HEK293 (cell line): Measurements from ENCODE around the gene GART.

Experiments
- CTCF ChIA-PET: fragments of 350-600 bp; formaldehyde crosslinking; extraction: SDS; loops from one replicate; lab custom pipeline; 2021; ENCODE audit warnings: antibody characterized with exemption; lab: Yijun Ruan, JAX
- POLR2A ChIA-PET: fragments of 300-600 bp; formaldehyde crosslinking; extraction: SDS; loops from one replicate; lab custom pipeline; 2020; ENCODE audit warnings: antibody characterized with exemption, inconsistent platforms; lab: Yijun Ruan, JAX
- H3K27ac ChIP-seq: fragments of 200-500 bp; sonication (Bioruptor generic); 2 replicates; pipeline ENCODE4 v1.5.1; 2014; ENCODE audit warnings: low read depth, low read length, control low read depth, inconsistent platforms; ENCODE audit errors: extremely low read depth
- H3K36me3 ChIP-seq, 2 experiments: fragments of 200-500 bp in 1 of 2; sonication (Bioruptor generic) in 1 of 2; 1 replicate in 1 of 2; 2 replicates in 1 of 2; pipeline ENCODE4 v1.5.1; 2014 to 2017; ENCODE audit warnings: inconsistent platforms in 2 of 2, low read length in 2 of 2; ENCODE audit not compliant: control insufficient read depth in 2 of 2, insufficient read depth in 1 of 2
- H3K4me1 ChIP-seq: fragments of 200-500 bp; sonication (Bioruptor generic); 2 replicates; pipeline ENCODE4 v1.5.1; 2014; ENCODE audit warnings: mild to moderate bottlenecking, low read length, inconsistent platforms; ENCODE audit not compliant: control insufficient read depth, insufficient read depth
- H3K4me3 ChIP-seq: 2 replicates; pipeline ENCODE4 v1.5.1; 2011; ENCODE audit warnings: low read depth, mild to moderate bottlenecking, control low read depth, low read length, moderate library complexity
- H3K9me3 ChIP-seq: fragments of 200-500 bp; sonication (Bioruptor generic); 2 replicates; pipeline ENCODE4 v1.5.1; 2014; ENCODE audit warnings: low read depth, low read length, inconsistent platforms; ENCODE audit not compliant: control insufficient read depth, insufficient read depth
- GLI4 ChIP-seq: fragments of 450-650 bp; formaldehyde crosslinking; IDR thresholded peaks from 2 replicates; pipeline ENCODE4 v1.5.1; 2016; ENCODE audit warnings: missing biosample characterization, missing genetic modification characterization
- INSM2 ChIP-seq: fragments of 450-650 bp; formaldehyde crosslinking; IDR thresholded peaks from 2 replicates; pipeline ENCODE4 v1.5.1; 2016; ENCODE audit warnings: missing biosample characterization, missing genetic modification characterization
- OSR2 ChIP-seq: fragments of 450-650 bp; formaldehyde crosslinking; IDR thresholded peaks from 2 replicates; pipeline ENCODE4 v1.5.1; 2016; ENCODE audit warnings: missing biosample characterization, missing genetic modification characterization
- OVOL3 ChIP-seq: fragments of 450-650 bp; formaldehyde crosslinking; IDR thresholded peaks from 2 replicates; pipeline ENCODE4 v1.5.1; 2016; ENCODE audit warnings: missing biosample characterization, missing genetic modification characterization
- SCRT1 ChIP-seq: fragments of 450-650 bp; formaldehyde crosslinking; IDR thresholded peaks from 2 replicates; pipeline ENCODE4 v1.5.1; 2016; ENCODE audit warnings: missing biosample characterization, missing genetic modification characterization, borderline replicate concordance
- SCRT2 ChIP-seq: fragments of 450-650 bp; formaldehyde crosslinking; IDR thresholded peaks from 2 replicates; pipeline ENCODE4 v1.5.1; 2016; ENCODE audit warnings: missing biosample characterization, missing genetic modification characterization
- SETDB1 ChIP-seq: IDR thresholded peaks from one replicate; pipeline ENCODE4 v1.6.1; 2017; ENCODE audit warnings: mild to moderate bottlenecking, low read length, moderate library complexity, mixed read lengths; ENCODE audit not compliant: insufficient read length
- ZBTB10 ChIP-seq: fragments of 450-650 bp; formaldehyde crosslinking; IDR thresholded peaks from 2 replicates; pipeline ENCODE4 v1.5.1; 2016; ENCODE audit warnings: missing biosample characterization, missing genetic modification characterization
- ZBTB6 ChIP-seq: fragments of 450-650 bp; formaldehyde crosslinking; IDR thresholded peaks from 2 replicates; pipeline ENCODE4 v1.5.1; 2017; ENCODE audit warnings: missing biosample characterization, missing genetic modification characterization
- ZFP37 ChIP-seq: fragments of 450-650 bp; formaldehyde crosslinking; IDR thresholded peaks from 2 replicates; pipeline ENCODE4 v1.5.1; 2016; ENCODE audit warnings: missing biosample characterization, missing genetic modification characterization
- ZNF121 ChIP-seq: fragments of 450-650 bp; formaldehyde crosslinking; IDR thresholded peaks from 2 replicates; pipeline ENCODE4 v1.5.1; 2016; ENCODE audit warnings: missing biosample characterization, missing genetic modification characterization
- ZNF148 ChIP-seq: fragments of 450-650 bp; formaldehyde crosslinking; IDR thresholded peaks from 2 replicates; pipeline ENCODE4 v1.5.0; 2017; ENCODE audit warnings: missing biosample characterization, missing genetic modification characterization, borderline replicate concordance
- ZNF169 ChIP-seq: fragments of 450-650 bp; formaldehyde crosslinking; IDR thresholded peaks from 2 replicates; pipeline ENCODE4 v1.5.1; 2016; ENCODE audit warnings: missing biosample characterization, missing genetic modification characterization
- ZNF221 ChIP-seq: fragments of 450-650 bp; formaldehyde crosslinking; IDR thresholded peaks from 2 replicates; pipeline ENCODE4 v1.5.1; 2017; ENCODE audit warnings: missing biosample characterization, missing genetic modification characterization, borderline replicate concordance
- ZNF473 ChIP-seq: fragments of 450-650 bp; formaldehyde crosslinking; IDR thresholded peaks from 2 replicates; pipeline ENCODE4 v1.5.1; 2017; ENCODE audit warnings: missing biosample characterization, missing genetic modification characterization
- ZNF561 ChIP-seq: fragments of 450-650 bp; IDR thresholded peaks from 2 replicates; pipeline ENCODE4 v1.5.1; 2018; ENCODE audit warnings: missing biosample characterization, missing genetic modification characterization, borderline replicate concordance
- ZNF580 ChIP-seq: fragments of 450-650 bp; formaldehyde crosslinking; IDR thresholded peaks from 2 replicates; pipeline ENCODE4 v1.5.1; 2016; ENCODE audit warnings: missing biosample characterization, missing genetic modification characterization
- ZNF600 ChIP-seq: fragments of 450-650 bp; formaldehyde crosslinking; IDR thresholded peaks from 2 replicates; pipeline ENCODE4 v1.5.1; 2016; ENCODE audit warnings: missing biosample characterization, missing genetic modification characterization
- ZNF623 ChIP-seq: fragments of 450-650 bp; formaldehyde crosslinking; IDR thresholded peaks from 2 replicates; pipeline ENCODE4 v1.5.1; 2016; ENCODE audit warnings: missing biosample characterization, missing genetic modification characterization

Gene GART

GRCh38 chr21:33554236-33554981 lies 12.5 kb upstream of the GART start:
- no peaks in the 10 kb centered on the region for H3K4me1 ChIP-seq
- POLR2A ChIA-PET: no interaction called here
- no peaks in the 10 kb centered on the region for H3K9me3 ChIP-seq
- CTCF ChIA-PET: interaction anchor here (1.1 kb wide), 1 partner anchor 12 kb away, joined by 3 read pairs; no protein-coding TSS in a partner anchor
- H3K36me3 ChIP-seq: peaks cover 54 to 99% of the 10 kb centered on the region in 2 experiments
- H3K27ac ChIP-seq: no peak overlapping the region
- TF ChIP-seq ZNF580: no peak
- no peak overlapping the region for H3K4me3 ChIP-seq

- Histone ChIP-seq H3K4me1 (no peaks in the 10 kb centered on the region), H3K36me3 (peaks cover 54 to 98% of the 10 kb centered on the region in 2 experiments), H3K27ac (no peak overlapping the region), H3K9me3 (no peaks in the 10 kb centered on the region), H3K4me3 (no peak overlapping the region)
- TF ChIP-seq ZNF600 (peak; percentile 76; the same call in 1 of the 2 replicates), ZBTB6 (tag by site-specific recombination) (peak; percentile 92), SETDB1 (no peak), SCRT2 (tag by site-specific recombination) (peak; percentile 50; the same call in 1 of the 2 replicates)
- ChIA-PET POLR2A (no interaction called here), CTCF (interaction anchor here (0.6 kb wide), 1 partner anchor 425 kb away, joined by 3 read pairs; no protein-coding TSS in a partner anchor)
These were observed 11.2 kb upstream of the GART start for GRCh38 chr21:33552999-33553598.

- H3K36me3 ChIP-seq: peaks cover 54 to 96% of the 10 kb centered on the region in 2 experiments
- H3K4me1 ChIP-seq: no peaks in the 10 kb centered on the region
- no peak overlapping the region for H3K27ac ChIP-seq
- no peak overlapping the region for H3K4me3 ChIP-seq
- POLR2A ChIA-PET: interaction anchor here (0.6 to 1.4 kb wide), 4 partner anchors 9 to 72 kb away, joined by 3 to 7 read pairs (median 3); partner anchors contain the start of genes DONSON, SON and TMEM50B
- no peaks in the 10 kb centered on the region for H3K9me3 ChIP-seq
- CTCF ChIA-PET: interaction anchor here (0.6 to 1.2 kb wide), 2 partner anchors 11 to 425 kb away, joined by 3 read pairs; no protein-coding TSS in a partner anchor
- TF ChIP-seq SCRT1 (tag by site-specific recombination): peak; percentile 47; the same call in 1 of the 2 replicates
- no peak for TF ChIP-seq GLI4 (tag by site-specific recombination)
- TF ChIP-seq INSM2 (tag by site-specific recombination): no peak
- TF ChIP-seq OVOL3: no peak
- no peak for TF ChIP-seq ZNF623 (tag by site-specific recombination)
- no peak for TF ChIP-seq ZNF121 (tag by site-specific recombination)
- TF ChIP-seq ZBTB10 (tag by site-specific recombination): no peak
- no peak for TF ChIP-seq OSR2 (tag by site-specific recombination)
- no peak for TF ChIP-seq ZNF473 (tag by site-specific recombination)
- TF ChIP-seq ZFP37 (tag by site-specific recombination): no peak
- no peak for TF ChIP-seq ZNF169
- TF ChIP-seq ZNF148: no peak
- TF ChIP-seq ZNF221 (tag by site-specific recombination): no peak
- TF ChIP-seq ZNF561 (tag by site-specific recombination): 0 out of 2 replicates have a peak, but pooled peaks have one; percentile 4
These were observed 10.4 kb upstream of the GART start for GRCh38 chr21:33552093-33552998.
